ENCODE data around the gene IL7R. TPM values are rescaled to one million over a fixed set of nuclear protein-coding genes. Genes with fewer than 3 reads are reported as not detected.
"Not testable (repeated sequence)": the region's sequence is repeated elsewhere in the genome, so short reads cannot be mapped to it uniquely, and the experiment has no call there.

IL7R gene
- total RNA-seq, 4 donors from 2014 or later: 1.3 to 5.4 (median 3.8) TPM

- no peak for DNase-seq
- Histone ChIP-seq H3K4me3 (no peak overlapping the region), H3K4me1 (no peaks in the 10 kb centered on the region), H3K36me3 (no peaks in the 10 kb centered on the region), H3K27me3 (no peaks in the 10 kb centered on the region), H3K9me3 (no peaks in the 10 kb centered on the region), H3K27ac (no peak overlapping the region)
- intact Hi-C loops (cut with DNase I; ENCODE audit: low total_unique reads): no loop called here
- no peak for TF ChIP-seq CTCF (IDR thresholded peaks at IDR 0.05)
- no peak for TF ChIP-seq POLR2A (IDR thresholded peaks at IDR 0.05)
Measured at GRCh38 chr5:35855187-35855586, 1.5 kb upstream of the IL7R start.

- H3K9me3 ChIP-seq; H3K27ac ChIP-seq; DNase-seq; H3K4me3 ChIP-seq; intact Hi-C loops (cut with DNase I; ENCODE audit: low total_unique reads); H3K4me1 ChIP-seq; H3K27me3 ChIP-seq; H3K36me3 ChIP-seq: not testable (repeated sequence)
Measured at GRCh38 chr5:35856186-35856764, 416 bp upstream of the IL7R start.

GRCh38 chr5:35857606-35858205 lies 1.0 kb downstream of the IL7R start:
- H3K27me3 ChIP-seq: no peaks in the 10 kb centered on the region
- H3K27ac ChIP-seq: no peak overlapping the region
- H3K4me3 ChIP-seq: no peak overlapping the region
- no peak for TF ChIP-seq POLR2A (IDR thresholded peaks at IDR 0.05)
- no peak for TF ChIP-seq CTCF (IDR thresholded peaks at IDR 0.05)
- H3K4me1 ChIP-seq: no peaks in the 10 kb centered on the region
- intact Hi-C loops (cut with DNase I; ENCODE audit: low total_unique reads): no loop called here
- no peaks in the 10 kb centered on the region for H3K9me3 ChIP-seq
- no peak for DNase-seq
- H3K36me3 ChIP-seq: no peaks in the 10 kb centered on the region

GRCh38 chr5:35859101-35859661 lies 2.5 kb downstream of the IL7R start:
- H3K27me3 ChIP-seq: no peaks in the 10 kb centered on the region
- no peak overlapping the region for H3K27ac ChIP-seq
- TF ChIP-seq POLR2A (IDR thresholded peaks at IDR 0.05) (no peak), CTCF (IDR thresholded peaks at IDR 0.05) (no peak)
- no peak for DNase-seq
- no peaks in the 10 kb centered on the region for H3K36me3 ChIP-seq
- no peaks in the 10 kb centered on the region for H3K4me1 ChIP-seq
- intact Hi-C loops (cut with DNase I; ENCODE audit: low total_unique reads): no loop called here
- H3K9me3 ChIP-seq: no peaks in the 10 kb centered on the region
- no peak overlapping the region for H3K4me3 ChIP-seq

- intact Hi-C loops (cut with DNase I; ENCODE audit: low total_unique reads): no loop called here
- no peaks in the 10 kb centered on the region for H3K9me3 ChIP-seq
- TF ChIP-seq POLR2A (IDR thresholded peaks at IDR 0.05) (no peak), CTCF (IDR thresholded peaks at IDR 0.05) (no peak)
- H3K27ac ChIP-seq: no peak overlapping the region
- no peaks in the 10 kb centered on the region for H3K27me3 ChIP-seq
- H3K4me1 ChIP-seq: no peaks in the 10 kb centered on the region
- H3K4me3 ChIP-seq: no peak overlapping the region
- no peak for DNase-seq
- no peaks in the 10 kb centered on the region for H3K36me3 ChIP-seq
Measured at GRCh38 chr5:35860686-35861085, 4.0 kb downstream of the IL7R start.
